K562 (cell line): ENCODE results near the gene SASH3. TPM values are rescaled to one million over a fixed set of nuclear protein-coding genes. Genes with fewer than 3 reads are reported as not detected.

Experiments used
- CBX8 ChIP-seq: fragments of 200-600 bp; sonication (generic); IDR thresholded peaks from 2 replicates; pipeline ENCODE4 v1.6.1; 2012; ENCODE audit warnings: borderline replicate concordance, mixed run types, low read depth, mild to moderate bottlenecking, moderate library complexity, mixed read lengths, low read length, control low read depth, inconsistent platforms; ENCODE audit not compliant: poor library complexity, severe bottlenecking; ENCODE audit errors: extremely low read depth
- MYNN ChIP-seq, 2 experiments: sonication (generic); formaldehyde crosslinking in 1 of 2; IDR thresholded peaks; 2 replicates each; pipeline versions ENCODE4 v1.5.0 to v1.6.1; 2016 to 2020; ENCODE audit warnings: antibody characterized with exemption in 1 of 2, missing genetic modification reagents in 1 of 2
- NFXL1 ChIP-seq: fragments of 450-650 bp; formaldehyde crosslinking; IDR thresholded peaks from 2 replicates; pipeline ENCODE4 v1.4.0; 2021; ENCODE audit warnings: mild to moderate bottlenecking
- POLR2A ChIP-seq: fragments of 450-650 bp; conservative IDR thresholded peaks from 2 replicates; pipeline ENCODE4 v1.6.1; 2016
- SAFB2 ChIP-seq: fragments of 200-400 bp; formaldehyde crosslinking; IDR thresholded peaks from 2 replicates; pipeline ENCODE4 v1.6.1; 2018; ENCODE audit warnings: borderline replicate concordance, low read length, low read depth, moderate library complexity; ENCODE audit not compliant: severe bottlenecking
- SNRNP70 ChIP-seq: fragments of 200-400 bp; formaldehyde crosslinking; optimal IDR thresholded peaks from 2 replicates; pipeline ENCODE3; 2017; ENCODE audit warnings: low read depth, low read length
- TBP ChIP-seq: optimal IDR thresholded peaks from 2 replicates; pipeline ENCODE3; 2011; ENCODE audit warnings: low read depth, low read length, improper control_type of control experiment
- TGIF2 ChIP-seq: sonication (generic); formaldehyde crosslinking; IDR thresholded peaks from 2 replicates; pipeline ENCODE4 v1.8.1; 2022; ENCODE audit warnings: mild to moderate bottlenecking, missing genetic modification reagents, moderate library complexity
- U2AF2 ChIP-seq: fragments of 200-400 bp; formaldehyde crosslinking; optimal IDR thresholded peaks from 2 replicates; pipeline ENCODE3; 2017; ENCODE audit warnings: low read depth, mild to moderate bottlenecking, low read length
- YBX1 ChIP-seq: fragments of 450-650 bp; IDR thresholded peaks from 2 replicates; pipeline ENCODE4 v1.7.1; 2016; ENCODE audit warnings: mild to moderate bottlenecking
- ZNF316 ChIP-seq: fragments of 450-650 bp; IDR thresholded peaks from 2 replicates; pipeline ENCODE4 v1.6.1; 2016
- polyA plus RNA-seq, 8 experiments: library from polyadenylated mRNA; depleted of rRNA in 4 of 8; stranded (reverse) in 5 of 8; unstranded in 3 of 8; fragments of >200 nt; fragmentation: Nextera tagmentation in 2 of 8; fragmentation: Illumina TruSeq in 1 of 8; extraction: Ambion mirVana in 2 of 8; extraction: Trizol in 1 of 8; gene quantifications; 2 replicates each; pipeline versions ENCODE4 v1.2.1 to v1.2.3, GENCODE V29; 2011 to 2014; ENCODE audit warnings: inconsistent platforms in 1 of 8, missing spikeins in 1 of 8
- total RNA-seq, 7 experiments: library from RNA; depleted of rRNA in 6 of 7; stranded (reverse); fragments of >200 nt in 6 of 7; fragmentation: Illumina TruSeq in 2 of 7; extraction: Trizol in 2 of 7; gene quantifications; 2 replicates each; pipeline versions ENCODE4 v1.2.1 to v1.2.3, GENCODE V29; 2011 to 2021; ENCODE audit warnings: low replicate concordance in 1 of 7
- TF ChIP-seq, protein P1 (sequence below): sonication (generic); formaldehyde crosslinking; IDR thresholded peaks from 2 replicates; pipeline ENCODE4 v1.8.0; 2022; ENCODE audit warnings: missing genetic modification reagents, mild to moderate bottlenecking, borderline replicate concordance
- TF ChIP-seq, protein P2 (sequence below): fragments of 200-800 bp; sonication (Bioruptor generic); IDR thresholded peaks from 2 replicates; pipeline ENCODE4 v1.6.1; 2017; ENCODE audit warnings: missing genetic modification characterization, missing compliant biosample characterization
- TF ChIP-seq, protein P3 (sequence below): fragments of 450-650 bp; formaldehyde crosslinking; IDR thresholded peaks from 2 replicates; pipeline ENCODE4 v1.4.0; 2020; ENCODE audit warnings: mild to moderate bottlenecking
- TF ChIP-seq, protein P4 (sequence below): fragments of 200-800 bp; sonication (Bioruptor generic); IDR thresholded peaks from 2 replicates; pipeline ENCODE4 v1.6.1; 2017; ENCODE audit warnings: missing genetic modification characterization, missing compliant biosample characterization

Gene SASH3
- total and polyA plus RNA-seq, 9 of the 15 experiments (the other 6 are each of a cell fraction or from before 2014, with no cell fraction given): 0.03 to 0.72 (median 0.08) TPM

DNA sequence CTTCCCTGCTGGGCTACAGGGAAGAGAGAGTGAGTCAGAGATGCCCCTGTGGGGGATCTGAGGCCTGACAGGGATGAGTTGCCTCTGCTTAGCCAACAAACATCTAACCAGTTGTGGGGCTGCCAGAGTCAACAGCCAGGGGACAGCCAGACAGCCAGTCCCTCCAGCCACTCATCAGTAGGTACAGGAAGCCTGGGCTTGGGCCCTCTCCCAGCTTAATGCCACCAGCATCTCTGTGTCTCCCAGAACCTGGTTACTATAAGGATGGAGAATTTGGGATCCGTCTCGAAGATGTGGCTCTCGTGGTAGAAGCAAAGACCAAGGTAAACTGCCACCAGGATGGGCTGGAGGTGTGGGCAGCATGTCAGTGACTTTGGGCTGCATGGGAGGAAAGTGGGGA, 17.3 kb upstream of the SASH3 start (continued):
- TF ChIP-seq, protein P1, sequence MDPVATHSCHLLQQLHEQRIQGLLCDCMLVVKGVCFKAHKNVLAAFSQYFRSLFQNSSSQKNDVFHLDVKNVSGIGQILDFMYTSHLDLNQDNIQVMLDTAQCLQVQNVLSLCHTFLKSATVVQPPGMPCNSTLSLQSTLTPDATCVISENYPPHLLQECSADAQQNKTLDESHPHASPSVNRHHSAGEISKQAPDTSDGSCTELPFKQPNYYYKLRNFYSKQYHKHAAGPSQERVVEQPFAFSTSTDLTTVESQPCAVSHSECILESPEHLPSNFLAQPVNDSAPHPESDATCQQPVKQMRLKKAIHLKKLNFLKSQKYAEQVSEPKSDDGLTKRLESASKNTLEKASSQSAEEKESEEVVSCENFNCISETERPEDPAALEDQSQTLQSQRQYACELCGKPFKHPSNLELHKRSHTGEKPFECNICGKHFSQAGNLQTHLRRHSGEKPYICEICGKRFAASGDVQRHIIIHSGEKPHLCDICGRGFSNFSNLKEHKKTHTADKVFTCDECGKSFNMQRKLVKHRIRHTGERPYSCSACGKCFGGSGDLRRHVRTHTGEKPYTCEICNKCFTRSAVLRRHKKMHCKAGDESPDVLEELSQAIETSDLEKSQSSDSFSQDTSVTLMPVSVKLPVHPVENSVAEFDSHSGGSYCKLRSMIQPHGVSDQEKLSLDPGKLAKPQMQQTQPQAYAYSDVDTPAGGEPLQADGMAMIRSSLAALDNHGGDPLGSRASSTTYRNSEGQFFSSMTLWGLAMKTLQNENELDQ (CRISPR knock-in tag): no peak
- TF ChIP-seq ZNF316: no peak
- no peak for TF ChIP-seq NFXL1 (CRISPR knock-in tag)
- TF ChIP-seq U2AF2: no peak
- TF ChIP-seq TBP: no peak
- TF ChIP-seq YBX1: no peak
- no peak for TF ChIP-seq SNRNP70
- TF ChIP-seq, protein P2, sequence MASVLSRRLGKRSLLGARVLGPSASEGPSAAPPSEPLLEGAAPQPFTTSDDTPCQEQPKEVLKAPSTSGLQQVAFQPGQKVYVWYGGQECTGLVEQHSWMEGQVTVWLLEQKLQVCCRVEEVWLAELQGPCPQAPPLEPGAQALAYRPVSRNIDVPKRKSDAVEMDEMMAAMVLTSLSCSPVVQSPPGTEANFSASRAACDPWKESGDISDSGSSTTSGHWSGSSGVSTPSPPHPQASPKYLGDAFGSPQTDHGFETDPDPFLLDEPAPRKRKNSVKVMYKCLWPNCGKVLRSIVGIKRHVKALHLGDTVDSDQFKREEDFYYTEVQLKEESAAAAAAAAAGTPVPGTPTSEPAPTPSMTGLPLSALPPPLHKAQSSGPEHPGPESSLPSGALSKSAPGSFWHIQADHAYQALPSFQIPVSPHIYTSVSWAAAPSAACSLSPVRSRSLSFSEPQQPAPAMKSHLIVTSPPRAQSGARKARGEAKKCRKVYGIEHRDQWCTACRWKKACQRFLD (CRISPR knock-in tag): no peak
- TF ChIP-seq, protein P3, sequence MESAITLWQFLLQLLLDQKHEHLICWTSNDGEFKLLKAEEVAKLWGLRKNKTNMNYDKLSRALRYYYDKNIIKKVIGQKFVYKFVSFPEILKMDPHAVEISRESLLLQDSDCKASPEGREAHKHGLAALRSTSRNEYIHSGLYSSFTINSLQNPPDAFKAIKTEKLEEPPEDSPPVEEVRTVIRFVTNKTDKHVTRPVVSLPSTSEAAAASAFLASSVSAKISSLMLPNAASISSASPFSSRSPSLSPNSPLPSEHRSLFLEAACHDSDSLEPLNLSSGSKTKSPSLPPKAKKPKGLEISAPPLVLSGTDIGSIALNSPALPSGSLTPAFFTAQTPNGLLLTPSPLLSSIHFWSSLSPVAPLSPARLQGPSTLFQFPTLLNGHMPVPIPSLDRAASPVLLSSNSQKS (CRISPR knock-in tag): no peak
- no peak for TF ChIP-seq CBX8
- TF ChIP-seq POLR2A: no peak
- TF ChIP-seq, protein P4, sequence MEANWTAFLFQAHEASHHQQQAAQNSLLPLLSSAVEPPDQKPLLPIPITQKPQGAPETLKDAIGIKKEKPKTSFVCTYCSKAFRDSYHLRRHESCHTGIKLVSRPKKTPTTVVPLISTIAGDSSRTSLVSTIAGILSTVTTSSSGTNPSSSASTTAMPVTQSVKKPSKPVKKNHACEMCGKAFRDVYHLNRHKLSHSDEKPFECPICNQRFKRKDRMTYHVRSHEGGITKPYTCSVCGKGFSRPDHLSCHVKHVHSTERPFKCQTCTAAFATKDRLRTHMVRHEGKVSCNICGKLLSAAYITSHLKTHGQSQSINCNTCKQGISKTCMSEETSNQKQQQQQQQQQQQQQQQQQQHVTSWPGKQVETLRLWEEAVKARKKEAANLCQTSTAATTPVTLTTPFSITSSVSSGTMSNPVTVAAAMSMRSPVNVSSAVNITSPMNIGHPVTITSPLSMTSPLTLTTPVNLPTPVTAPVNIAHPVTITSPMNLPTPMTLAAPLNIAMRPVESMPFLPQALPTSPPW: no peak
- no peak for TF ChIP-seq TGIF2 (CRISPR knock-in tag)
- no peak for TF ChIP-seq SAFB2
- no peak for TF ChIP-seq MYNN (IDR thresholded peaks at IDR 0.05)
- TF ChIP-seq MYNN (CRISPR knock-in tag; IDR thresholded peaks at IDR 0.05): no peak
- TF ChIP-seq, all 486 proteins: peak for 0
